Stimulated activated CD4-positive, alpha-beta T cell treated with anti-CD3 and anti-CD28 coated beads, TNF-alpha, amount 100 ng/mL, for 24 hours (primary cell): ENCODE data around the gene CDH23.
A peak's percentile ranks its signal among the peaks of the same experiment; 100 is the strongest.

Experiments
- DNase-seq, 3 experiments: peaks; one replicate each; pipeline ENCODE4 v3.0.0-alpha.2; 2020; ENCODE audit warnings: low read depth in 3 of 3

The CDH23 gene

DNA sequence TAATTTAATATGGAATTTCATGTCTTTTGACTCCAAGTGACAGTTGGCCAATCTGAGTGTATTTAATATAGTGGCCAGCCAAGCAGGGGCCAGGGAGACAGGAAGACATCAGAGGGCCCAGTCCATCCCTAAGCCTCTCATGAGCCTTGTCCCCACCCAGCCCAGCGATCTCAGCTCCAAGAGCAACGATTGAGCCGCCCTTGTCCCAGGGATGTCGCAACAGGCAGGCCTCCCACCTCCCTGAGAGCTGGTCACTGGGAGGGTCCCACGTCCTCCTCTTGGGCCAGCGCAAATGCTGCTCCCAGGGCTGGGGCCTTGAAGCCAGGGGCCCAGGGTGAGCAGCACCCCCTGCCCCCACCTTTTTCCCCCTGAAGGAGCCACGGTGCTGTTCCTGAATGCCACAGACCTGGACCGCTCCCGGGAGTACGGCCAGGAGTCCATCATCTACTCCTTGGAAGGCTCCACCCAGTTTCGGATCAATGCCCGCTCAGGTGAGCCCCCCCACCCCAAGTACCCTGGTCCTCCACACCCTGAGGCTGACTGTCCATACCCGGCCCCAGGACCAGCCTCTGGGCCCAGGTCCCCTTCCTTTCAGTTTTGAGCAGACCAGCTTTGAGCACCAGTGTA, 293.5 kb downstream of the CDH23 start:
- DNase-seq, result no peak

DNA sequence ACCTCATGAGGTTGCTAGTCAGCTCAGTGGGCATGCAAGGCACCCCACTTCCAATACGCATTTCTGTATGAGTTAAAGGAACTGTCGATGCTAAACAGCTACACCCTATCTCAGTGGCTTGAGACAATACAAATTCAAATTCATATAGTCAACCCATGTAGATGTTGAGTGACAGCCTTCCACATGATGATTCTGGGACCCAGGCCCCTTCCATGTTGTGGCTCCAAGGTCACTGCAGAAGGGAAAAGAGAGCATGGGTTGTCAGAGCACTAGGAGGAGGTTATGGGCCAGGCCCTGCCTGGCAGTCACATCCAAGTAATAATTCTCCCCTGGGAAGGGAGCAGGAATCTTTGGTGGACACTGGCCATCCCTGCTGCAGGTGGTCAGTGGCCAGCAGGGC, 294.7 kb downstream of the CDH23 start:
- DNase-seq, result no peak

DNA sequence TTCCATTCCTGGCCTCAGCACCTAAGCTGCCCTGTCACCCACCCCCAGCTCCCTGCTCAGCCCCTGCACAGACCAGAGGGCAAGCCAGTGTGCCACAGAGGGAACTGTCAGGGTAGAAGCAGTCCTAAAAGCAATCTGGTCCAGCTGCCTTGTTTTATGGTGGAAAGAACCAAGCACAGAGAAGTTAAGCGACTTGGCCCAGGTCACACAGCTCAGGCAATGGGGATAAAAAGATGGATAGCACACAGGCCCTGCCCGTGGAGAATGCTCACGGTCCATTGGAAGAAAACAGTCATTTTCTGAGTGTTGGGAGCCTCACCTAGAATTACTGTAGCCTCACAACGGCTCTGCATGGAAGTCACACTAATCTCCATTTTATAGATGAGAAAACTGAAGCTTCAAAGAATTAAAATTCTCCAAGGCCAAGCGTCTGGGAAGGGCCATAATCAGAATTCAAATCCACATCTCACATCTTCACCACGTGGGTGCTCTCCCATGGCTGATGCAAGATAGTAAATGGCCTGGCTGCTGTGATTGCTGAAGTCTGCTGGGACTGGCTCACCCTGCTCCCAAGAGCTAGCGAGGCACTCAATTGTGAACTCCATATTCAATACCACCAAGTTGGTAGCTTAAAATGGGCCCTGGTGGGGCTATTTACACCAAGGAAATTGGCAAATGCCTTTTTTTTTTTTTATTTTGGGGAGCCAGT, 296.0 kb downstream of the CDH23 start:
- DNase-seq, result no peak

DNA sequence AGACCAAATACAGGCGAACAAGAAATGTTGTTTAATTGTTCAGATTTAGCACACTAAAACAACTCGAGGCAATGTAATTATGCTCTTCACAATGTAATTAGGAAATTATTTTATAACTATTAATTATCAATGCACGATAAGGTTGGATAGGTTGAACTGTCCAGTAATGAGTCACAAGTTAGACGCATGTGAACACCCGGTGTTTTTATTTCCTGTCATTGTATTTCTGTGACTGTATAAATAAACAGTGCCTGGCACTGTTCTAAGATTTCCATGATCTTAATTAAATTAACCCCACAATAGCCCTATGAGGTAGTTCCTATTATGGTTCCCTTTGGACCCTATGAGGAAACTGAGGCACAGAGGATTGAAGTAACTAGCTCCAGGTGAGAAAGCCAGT, 296.7 kb downstream of the CDH23 start:
- no peak for DNase-seq

DNA sequence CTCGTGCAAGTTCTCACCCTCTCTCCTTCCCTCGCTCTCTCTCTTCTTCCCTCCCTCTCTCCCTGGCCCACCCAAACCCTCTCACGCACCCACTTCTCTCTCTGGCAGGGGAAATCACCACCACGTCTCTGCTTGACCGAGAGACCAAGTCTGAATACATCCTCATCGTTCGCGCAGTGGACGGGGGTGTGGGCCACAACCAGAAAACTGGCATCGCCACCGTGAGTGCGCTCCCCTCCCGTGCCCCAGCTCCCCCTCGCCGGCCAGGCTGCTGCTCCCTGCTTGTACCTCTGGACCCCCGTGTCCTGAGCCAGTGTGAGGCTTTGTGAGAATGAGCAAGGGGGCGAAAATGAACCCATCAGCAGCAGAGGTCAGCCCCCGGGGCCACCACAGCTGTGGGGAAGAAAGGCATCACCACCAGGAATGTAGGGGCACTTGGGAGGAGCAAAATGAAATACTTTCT, 297.4 kb downstream of the CDH23 start:
- no peak for DNase-seq

DNA sequence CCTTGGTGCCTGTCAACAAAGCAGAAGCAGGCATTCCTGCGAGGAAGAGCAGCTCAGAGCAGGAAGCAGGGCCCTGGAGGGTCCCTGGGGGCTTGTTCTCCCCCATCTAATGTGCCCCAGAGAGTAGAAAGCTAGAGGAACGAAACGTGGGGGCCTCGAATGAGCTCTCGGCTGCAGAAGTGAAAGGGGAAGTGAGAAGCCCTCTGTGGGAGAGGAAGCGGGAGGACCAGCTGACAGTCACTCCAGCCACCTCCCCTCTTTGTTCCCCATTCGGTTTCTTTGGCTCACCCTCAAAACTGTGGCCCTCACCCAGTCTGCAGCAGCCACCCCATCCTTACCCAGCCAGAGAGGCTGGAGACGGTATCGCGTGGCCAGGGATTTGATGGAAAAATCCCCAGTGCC, 297.8 kb downstream of the CDH23 start:
- peak in 1 of 3 experiments; percentile 23 for DNase-seq

DNA sequence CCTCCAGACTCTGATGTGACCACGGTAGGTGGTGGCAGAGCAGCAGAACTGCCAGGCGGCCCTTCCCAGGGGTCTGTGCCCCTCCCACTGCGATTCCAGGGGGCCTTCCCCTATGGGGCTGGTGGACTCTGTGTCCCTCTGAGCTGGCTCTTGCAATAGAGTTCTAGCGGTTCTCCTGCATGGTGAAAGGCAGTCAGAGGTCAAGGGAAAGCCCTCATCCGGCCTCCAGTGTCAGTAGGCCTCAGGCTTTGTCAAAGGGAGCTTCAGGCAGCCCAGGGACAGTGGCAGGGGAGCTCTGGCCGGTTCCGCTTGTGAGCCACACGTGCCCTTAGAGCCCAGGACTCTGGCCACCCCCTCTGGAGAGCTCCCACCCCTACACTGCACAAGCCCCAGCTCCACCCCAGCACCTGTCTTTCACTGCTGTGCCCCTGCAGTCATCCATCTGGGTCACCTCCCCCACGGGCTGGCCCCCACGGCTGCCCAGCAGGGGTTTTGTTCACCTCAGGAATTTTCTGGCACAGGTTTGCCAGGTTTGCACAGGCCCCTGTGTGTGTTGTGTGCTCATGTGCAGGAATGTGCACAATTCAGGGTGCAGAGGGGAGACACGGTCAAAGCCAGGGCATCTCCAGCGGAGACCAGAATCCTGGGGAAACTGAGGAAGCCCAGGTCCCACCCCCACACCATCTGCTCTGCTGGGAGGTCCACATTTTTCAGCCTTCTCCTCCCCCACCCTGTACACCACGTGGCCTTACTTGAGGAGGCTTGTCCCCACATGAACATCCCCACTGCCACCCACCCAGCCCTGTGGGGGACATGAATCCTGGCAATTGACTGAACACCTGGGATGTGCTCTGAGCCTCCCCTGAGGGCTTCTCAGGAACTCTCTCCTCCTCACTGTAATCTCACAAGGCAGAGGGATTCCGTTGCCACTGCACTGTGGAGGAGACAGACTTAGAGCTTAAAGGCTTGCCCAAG, 299.1 kb downstream of the CDH23 start:
- no peak for DNase-seq

DNA sequence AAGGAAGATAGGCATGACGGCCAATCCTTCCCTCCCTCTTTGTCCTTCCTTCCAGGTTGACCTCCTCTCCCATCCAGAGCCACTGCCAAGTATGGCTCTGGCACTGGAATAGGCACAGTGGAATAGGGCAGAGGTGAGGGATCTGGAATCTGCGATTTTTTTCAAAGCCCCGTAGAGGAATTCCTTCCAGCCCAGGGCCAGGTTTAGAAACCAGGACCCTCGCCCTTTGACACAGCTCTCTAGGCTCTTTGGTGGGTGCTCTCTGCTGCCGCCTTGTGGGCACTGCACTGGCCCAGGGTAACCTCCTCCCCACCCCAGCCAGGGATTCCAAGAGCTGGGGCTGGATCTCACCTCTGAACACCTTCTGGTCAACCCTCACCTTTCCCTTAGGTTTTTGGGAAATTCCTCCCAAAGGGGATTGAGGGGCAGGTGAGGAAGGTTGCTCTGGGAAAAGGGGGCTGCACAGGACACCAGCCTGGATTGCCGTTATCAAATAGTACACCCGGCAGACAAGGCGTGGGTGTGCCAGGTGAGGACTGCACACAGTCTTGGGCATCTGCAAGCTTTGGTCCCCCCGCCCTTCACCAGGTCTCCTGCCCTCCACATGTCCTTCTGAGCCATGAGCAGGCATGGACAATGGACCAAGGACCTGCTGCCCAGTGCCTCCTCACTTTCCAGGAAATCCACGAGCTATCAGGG, 300.1 kb downstream of the CDH23 start:
- DNase-seq, result peak; percentile 27 to 62 (median 35)

DNA sequence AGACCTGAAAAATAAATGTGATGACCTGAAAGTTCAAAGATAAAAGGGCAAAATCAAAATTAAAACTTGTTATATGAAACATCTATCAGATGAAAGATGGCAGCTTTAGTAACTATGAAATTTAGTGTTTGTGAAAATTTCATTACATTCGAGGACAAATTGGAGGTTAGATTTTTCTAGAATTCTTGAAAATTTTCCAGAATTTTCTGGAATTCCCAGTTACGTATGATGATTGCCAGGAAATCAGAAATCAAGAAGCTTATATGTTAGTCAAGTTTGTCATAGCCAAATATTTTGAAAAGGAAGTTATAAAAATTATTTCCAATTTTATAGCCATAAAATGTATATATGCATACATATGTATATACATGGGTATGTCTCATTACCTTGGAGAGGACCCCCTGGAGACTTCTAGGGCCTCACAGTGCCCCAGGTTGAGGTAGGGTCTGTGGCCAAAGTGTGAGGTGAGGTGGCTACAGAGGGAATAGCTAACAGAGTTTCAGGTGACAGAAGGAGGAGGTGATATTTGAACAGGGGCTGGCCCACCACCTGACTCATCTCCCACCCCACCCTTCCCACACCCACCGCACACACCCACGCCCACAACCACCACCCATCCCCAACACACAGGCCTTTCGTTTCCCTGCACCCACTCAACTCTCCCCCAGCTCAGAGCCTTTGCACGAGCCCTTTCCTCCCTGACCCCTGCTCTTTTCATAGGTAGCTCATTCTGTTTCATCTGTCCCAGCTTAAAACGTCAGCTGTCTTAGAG, 301.4 kb downstream of the CDH23 start:
- peak in 2 of 3 experiments; percentile 18 to 50 for DNase-seq

DNA sequence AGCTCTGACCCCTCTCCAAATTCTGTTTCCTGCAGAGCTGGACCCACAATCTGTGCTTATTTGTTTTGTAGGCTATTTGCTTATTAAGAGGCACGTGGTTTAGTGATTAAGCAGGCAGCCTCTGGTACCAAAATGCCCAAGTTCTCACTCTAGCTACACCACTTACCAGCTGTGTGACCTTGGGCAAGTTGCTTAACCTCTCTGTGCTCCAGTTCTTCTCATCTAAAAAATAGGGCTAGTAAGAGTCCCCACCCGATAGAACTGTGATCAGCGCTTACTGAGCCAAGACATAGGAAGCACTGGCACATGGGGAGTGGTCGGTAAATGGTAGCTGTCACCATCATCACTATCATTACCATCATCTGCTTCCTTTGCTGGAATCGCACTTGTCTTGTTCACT, 302.0 kb downstream of the CDH23 start:
- no peak for DNase-seq

DNA sequence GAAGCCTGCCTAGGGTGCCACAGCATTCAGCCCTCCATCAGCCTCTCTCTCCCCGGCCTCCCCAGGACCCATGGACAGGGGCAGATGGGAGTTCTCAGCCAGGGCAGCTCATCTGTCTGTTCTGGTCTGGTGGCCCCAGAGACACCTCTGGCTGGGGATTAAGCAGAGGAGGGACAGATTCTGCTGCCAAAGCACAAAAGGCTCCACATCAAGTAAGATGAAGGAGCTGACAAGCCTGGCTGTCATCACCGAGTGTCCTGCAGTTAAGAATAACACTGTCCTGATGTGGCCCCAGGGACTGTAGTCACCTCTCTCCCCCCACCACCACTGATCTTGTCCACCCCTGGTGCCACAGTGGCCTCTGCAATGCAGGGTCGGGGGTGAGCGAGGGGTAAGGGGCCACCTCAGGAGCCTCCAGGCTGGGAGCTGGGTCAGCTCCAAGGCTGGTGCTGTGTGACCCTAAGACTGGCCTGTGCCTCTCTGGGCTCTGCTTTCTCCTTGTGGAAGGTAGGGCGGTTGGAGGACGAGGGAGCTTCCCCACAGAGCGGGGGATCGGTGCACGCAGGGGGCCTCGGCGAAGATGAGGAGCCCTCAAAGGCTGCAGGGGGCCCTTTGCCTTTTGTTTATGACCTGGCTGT, 304.1 kb downstream of the CDH23 start:
- DNase-seq, result no peak

DNA sequence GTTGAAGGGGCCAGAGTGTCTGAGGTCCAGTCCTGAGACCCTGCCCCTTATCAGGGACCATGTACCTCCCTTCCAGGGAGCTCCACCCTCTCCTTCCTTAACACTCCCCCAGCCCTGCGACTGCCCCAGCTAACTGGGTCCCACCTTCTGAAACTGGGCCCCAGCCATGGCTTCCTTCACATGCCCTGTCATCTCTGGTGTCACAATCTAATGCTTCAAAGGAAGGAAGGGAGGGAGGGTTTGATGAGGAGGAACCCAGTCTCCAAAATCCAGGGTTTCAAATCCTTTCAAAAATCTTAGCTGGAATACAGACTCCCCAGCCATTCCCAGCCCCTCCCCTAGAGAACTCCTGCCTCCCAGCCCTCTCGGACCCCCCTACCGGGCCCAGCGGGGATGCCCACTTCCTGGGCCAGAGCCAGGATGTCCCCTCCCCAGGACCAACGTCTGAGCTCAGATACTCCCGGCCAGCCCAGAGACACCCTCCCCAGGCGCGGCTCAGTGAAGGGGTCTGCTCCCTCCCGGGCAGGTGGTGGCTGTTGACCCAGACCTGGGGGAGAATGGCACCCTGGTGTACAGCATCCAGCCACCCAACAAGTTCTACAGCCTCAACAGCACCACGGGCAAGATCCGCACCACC, 304.9 kb downstream of the CDH23 start:
- DNase-seq, result no peak

DNA sequence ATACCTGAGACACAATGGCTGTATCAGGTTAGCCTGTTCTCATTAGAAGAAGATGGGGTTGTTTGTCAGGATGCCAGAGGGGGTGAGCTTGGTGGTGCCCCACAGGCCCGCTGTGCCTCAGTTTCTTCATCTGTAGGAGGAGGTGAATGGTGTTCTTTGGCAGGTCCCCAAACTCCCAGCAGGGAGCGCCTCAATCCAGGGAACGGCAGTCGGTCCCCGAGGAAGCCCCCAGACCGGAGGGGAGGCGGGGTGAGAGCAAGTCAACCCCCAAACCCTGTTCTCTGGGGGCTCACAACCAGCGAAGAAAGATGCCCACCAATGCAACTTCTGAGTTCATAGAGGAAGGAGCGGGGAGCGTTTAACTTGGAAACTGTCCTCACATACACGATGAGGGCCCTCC, 306.9 kb downstream of the CDH23 start:
- DNase-seq, result no peak

DNA sequence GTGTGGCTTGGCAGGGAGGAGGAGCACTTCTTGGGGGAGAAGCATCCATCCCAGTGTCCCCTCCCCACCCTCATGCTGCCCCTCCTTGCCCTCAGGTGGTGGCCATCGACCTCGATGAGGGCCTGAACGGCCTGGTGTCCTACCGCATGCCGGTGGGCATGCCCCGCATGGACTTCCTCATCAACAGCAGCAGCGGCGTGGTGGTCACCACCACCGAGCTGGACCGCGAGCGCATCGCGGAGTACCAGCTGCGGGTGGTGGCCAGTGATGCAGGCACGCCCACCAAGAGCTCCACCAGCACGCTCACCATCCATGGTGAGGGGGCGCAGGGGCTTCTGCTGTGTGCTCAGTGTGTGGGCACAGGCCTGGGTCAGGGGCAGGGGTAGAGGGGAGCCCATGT, 308.1 kb downstream of the CDH23 start:
- no peak for DNase-seq

DNA sequence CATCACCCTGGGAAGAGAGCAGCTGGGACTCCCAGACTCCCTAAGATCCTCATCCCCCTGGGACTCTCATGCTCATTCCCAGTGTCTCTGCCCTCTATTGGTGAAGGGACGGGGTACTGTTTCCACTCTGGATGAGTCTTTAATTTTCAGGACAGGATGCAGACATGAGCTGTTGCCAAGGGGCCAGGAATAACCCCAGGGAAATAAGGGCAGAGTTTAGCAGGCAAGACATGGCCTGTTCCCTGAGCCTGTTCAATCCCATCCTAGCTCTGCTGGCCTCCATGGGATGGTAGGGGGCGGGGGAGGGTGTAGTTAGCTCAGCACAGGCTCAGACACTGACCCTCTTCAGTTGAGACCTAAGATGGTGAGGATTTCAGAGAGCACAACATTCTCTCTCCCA, 308.9 kb downstream of the CDH23 start:
- no peak for DNase-seq

DNA sequence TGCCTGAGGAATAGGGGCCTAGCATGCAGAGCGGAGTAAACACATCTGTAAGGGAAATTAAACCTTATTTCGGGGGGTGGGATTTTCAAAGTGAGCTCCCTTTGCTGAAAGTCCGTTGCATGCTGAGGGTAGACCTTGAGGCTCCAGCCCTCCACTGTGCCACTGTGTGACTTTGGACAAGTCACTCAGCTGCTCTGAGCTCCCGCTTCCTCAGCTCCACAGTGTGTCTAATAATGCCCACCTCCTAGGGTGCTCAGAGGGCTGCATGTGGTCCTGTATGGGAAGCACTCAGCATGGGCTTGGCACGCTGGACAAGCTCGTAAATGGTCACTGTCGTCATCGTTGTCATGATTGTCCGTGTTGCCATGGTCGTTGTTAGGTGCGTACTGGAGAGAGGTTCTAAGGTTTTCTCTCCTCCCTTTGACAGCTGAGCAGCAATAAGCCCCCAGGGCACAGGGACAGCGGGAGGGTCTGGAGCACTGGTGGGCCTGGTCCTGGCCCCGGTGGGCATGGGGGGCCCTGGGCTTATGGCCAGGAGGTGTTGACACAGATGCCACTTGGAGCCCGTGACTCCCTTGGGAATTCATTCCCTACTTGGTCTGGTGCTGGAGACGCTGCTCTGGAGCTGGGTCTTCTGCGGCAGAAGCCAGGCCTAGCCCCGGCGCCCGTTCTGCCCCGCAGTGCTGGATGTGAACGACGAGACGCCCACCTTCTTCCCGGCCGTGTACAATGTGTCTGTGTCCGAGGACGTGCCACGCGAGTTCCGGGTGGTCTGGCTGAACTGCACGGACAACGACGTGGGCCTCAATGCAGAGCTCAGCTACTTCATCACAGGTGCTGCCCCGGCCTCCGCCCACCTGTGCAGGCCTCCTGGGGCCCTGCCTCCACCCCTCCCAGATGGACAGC, 309.7 kb downstream of the CDH23 start:
- DNase-seq, result no peak

DNA sequence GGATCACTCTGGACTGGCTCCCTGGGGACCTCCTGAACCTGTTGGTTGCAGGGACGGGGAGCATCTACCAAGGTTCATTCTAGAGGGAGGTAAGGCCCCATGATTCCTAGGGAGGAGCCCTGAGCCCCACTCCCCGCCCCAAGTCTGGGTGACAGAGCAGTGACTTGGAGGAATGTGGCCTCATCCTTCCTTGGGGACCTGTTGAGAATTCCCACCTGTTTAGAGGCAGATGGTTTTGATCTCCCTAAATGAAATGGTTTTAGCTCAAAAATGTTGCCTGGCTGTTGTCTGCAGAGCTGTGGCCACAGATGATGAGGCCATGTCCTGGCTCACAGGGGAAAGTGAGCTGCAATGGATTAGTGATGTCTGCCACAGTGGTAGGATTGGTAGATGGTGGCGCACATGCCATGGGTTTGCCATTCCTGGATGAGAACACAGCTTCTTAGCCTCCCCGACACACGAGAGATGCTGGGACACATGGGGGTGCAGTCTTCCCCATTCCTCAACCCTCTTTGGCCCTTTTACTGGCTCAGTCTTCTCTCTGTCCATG, 310.6 kb downstream of the CDH23 start:
- DNase-seq, result no peak

DNA sequence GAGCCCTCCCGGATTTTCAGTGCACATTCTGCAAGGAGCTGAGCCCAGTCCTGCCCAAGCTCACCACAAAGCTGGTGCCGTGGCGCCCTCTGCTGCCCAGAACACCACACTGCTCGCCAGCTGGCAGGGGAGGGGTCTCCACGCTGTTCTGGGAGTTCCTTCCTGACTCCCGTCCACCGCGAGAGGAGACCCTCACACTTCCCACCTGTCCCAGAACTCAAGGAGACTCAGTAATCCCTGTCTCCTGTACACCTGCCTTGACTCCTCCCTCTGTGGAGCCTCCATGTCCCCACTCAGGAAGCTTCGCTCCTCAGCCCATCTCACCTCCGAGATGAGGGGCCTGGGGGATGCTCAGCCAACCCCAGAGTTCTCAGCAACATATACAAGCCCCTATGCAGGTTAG, 311.6 kb downstream of the CDH23 start:
- DNase-seq, result peak; percentile 46 to 65 (median 53)
